Activated gamma-delta T cell (primary cell): ENCODE measurements around the gene BLTP3A.
A peak's percentile ranks its signal among the peaks of the same experiment; 100 is the strongest.
"Not testable (repeated sequence)": the region's sequence is repeated elsewhere in the genome, so short reads cannot be mapped to it uniquely, and the experiment has no call there.

ENCODE experiments used
- DNase-seq: peaks from one replicate; lab custom pipeline; 2025; lab: John Stamatoyannopoulos, UW
- total RNA-seq, 2 donors: gene quantifications; one replicate each; lab custom pipeline; 2026; lab: John Stamatoyannopoulos, UW

Gene BLTP3A, protein sequence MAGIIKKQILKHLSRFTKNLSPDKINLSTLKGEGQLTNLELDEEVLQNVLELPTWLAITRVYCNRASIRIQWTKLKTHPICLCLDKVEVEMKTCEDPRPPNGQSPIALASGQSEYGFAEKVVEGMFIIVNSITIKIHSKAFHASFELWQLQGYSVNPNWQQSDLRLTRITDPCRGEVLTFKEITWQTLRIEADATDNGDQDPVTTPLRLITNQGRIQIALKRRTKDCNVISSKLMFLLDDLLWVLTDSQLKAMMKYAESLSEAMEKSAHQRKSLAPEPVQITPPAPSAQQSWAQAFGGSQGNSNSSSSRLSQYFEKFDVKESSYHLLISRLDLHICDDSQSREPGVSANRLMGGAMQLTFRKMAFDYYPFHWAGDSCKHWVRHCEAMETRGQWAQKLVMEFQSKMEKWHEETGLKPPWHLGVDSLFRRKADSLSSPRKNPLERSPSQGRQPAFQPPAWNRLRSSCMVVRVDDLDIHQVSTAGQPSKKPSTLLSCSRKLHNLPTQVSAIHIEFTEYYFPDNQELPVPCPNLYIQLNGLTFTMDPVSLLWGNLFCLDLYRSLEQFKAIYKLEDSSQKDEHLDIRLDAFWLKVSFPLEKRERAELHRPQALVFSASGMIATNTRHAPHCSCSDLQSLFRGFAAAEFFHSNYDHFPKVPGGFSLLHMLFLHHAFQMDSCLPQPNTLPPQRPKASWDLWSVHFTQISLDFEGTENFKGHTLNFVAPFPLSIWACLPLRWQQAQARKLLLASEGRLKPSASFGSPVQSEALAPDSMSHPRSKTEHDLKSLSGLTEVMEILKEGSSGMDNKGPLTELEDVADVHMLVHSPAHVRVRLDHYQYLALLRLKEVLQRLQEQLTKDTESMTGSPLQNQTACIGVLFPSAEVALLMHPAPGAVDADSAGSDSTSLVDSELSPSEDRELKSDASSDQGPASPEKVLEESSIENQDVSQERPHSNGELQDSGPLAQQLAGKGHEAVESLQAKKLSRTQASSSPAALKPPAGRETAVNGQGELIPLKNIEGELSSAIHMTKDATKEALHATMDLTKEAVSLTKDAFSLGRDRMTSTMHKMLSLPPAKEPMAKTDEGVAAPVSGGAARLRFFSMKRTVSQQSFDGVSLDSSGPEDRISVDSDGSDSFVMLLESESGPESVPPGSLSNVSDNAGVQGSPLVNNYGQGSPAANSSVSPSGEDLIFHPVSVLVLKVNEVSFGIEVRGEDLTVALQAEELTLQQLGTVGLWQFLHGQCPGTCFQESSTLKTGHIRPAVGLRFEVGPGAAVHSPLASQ (N-terminal part only)
- 45.2 to 51.4 reads per million in 2 donors for total RNA-seq

DNA sequence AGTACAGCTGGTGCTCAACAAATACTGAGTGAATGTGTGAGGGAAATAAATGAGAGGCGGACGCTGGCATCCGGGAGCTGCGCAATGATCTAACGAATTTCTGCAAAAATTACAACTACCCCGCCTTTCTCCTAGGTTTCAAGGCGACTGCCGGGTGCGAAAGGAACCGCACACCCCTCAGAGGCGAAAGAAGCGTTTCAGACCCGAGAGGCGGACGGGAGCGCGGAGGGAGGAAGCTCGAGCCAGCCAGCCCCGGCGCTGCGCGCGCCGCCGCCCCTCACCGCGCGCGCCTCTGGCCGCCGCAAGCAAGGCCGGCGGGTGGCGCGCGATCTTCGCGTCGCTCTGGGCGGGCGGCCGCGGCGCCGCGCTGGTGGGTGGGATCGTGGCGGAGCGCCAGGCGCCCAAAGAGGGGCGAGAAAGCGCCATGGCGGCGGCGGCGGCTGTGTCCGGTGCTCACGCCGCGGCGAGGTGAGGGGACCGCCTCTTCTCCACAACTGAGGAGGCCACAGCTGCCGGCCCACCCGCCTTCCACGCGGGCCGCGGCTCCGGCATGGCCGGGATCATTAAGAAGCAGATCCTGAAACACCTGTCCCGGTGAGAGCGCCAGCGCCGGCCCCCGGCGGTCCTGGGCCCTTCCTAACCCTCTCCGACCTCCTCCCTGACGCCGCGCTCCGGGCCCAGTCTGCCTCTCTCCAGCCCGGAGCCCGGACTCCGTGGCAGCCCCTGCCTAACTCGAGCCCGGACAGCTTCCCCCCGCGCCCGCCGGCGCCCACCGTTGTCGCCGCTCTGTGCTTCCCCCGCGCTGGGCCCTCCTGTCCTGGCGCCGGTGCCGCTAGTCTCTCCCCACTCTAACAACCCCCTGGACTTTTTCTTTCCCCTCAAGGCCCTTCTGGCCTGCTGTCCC lies at the start of gene BLTP3A:
TSS of gene BLTP3A (plus strand) at position 383 of the 904 bp plus-strand sequence. CDS start at position 551, 168 bp downstream.
- DNase-seq, result peak; percentile 63

DNA sequence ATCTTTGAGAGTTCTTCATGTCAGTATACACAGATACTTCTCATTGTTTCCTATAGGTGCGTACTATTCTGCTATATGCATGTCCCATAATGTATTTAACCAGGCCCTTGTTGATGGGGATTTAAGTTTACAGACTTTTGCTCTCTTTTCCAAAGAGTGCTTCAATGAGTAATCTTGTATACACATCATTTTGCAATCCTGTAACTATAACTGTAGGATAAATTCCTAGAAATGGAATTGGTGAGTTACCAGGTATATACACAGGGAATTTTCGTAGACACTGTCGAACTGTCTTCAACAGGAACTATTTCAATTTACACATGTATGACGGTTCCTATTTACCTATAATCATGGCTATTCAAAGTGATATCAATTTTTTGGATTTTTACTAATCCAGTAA lies 49.8 kb upstream of the BLTP3A start:
- no peak for DNase-seq

DNA sequence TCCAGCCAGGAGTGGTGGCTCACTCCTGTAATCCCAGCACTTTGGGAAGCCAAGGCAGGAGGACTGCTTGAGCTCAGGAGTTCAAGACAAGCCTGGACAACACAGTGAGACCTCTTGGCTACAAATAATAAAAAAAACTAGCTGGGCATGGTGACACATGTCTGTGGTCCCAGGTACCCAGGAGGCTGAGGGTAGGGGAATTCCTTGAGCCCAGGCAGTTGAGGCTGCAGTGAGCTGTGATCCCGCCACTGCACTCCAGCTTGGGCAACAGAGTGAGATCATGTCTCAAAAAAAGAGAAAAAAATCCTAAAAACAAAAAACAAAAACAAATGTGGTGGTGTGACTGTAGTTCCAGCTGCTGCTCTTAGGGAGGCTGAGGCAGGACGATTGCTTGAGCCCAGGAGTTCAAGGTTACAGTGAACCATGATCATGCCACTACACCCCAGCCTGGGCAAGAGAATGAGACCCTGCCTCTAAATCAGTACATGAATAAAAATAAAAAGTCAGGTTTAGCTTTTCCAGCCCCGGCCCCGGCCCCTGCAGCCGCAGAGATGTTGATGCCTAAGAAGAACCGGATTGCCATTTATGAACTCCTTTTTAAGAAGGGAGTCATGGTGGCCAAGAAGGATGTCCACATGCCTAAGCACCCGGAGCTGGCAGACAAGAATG lies 48.1 kb upstream of the BLTP3A start:
- no peak for DNase-seq

DNA sequence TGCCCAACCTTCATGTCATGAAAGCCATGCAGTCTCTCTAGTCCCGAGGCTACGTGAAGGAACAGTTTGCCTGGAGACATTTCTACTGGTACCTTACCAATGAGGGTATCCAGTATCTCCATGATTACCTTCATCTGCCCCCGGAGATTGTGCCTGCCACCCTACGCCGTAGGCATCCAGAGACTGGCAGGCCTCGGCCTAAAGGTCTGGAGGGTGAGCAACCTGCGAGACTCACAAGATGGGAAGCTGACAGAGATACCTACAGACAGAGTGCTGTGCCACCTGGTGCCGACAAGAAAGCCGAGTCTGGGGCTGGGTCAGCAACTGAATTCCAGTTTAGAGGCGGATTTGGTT lies 47.6 kb upstream of the BLTP3A start:
- not testable (repeated sequence) for DNase-seq

DNA sequence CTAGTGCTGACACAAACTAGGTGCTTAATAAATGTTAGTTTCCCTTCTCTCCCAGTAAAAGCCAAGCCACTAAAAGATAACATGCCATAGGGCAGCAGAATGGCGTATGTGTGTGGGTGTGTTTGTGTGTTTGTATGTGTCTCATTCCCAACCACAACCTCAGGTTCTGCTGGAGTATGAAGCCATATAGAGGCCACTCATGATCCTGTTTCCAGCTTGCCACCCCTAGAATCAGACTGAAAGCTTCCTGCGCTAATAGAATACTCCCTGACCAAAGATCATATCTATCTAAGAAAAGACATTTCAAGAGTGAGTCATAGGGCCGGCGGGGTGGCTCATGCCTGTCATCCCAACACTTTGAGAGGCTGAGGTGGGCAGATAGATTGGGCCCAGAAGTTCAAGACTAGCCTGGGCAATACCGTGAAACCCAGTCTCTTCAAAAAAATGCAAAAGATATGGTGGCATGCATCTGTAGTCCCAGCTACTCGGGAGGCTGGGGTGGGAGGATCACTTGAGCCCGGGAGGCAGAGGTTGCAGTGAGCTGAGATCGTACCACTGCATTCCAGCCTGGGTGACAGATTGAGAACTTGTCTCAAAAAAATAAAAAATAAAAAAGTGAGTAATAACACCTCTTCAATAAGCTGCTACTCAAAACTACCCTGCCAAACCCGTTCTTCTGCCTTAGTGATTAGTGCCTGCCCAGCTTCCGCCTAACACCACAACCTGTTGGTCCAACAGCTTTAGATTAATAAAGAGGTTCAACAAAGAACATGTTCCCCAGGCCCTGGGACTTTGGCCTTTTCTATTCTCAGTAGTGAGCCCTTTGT lies 46.4 kb upstream of the BLTP3A start:
- DNase-seq, result no peak

DNA sequence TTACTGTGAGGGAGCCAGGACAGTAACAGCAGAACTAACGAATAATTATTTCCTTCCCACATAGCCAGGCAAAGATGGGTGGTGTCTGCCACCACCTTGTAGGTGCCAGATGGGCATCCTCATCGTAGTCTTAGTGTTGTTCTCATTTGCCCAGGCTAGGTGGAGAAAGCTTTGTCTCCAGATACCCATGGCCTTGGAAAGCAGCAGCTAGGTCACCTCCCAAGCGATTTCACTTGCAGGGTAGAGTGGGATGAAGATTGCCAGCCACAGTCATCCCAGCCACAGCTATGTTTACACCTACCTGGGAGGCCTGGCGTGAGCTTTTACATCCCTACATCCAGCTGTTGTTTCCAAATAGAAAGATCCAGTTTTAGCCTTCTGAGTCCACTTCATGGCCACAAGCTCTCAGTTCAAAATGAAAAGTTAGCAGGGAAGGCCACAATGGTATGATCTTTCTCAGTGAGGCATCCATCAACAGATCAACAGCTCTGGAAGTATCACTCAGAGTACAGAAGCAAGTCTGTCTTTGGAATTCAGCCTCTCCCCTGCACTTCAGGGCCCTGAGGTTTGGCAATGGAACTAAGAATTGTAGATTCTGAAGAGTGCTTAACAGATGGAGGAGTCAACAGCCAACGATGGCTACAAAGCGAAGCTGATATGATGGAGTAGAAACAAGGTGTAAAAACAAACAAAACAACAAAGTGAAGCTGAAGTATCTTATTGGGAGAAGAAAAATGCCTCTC lies 45.6 kb upstream of the BLTP3A start:
- no peak for DNase-seq

- no peak for DNase-seq
Measured at GRCh38 chr6:34748757-34749156, 43.1 kb upstream of the BLTP3A start.

DNA sequence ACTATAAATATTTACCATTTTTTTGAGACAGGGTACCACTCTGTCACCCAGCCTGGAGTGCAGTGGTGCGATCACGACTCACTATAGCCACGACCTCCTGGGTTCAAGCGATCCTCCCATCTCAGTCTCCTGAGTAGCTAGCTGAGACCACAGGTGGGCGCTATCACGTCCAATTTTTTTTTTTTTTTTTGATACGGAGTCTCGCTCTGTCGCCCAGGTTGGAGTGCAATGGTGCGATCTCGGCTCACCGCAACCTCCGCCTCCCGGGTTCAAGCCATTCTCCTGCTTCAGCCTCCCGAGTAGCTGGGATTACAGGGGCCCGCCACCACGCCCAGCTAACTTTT lies 35.4 kb upstream of the BLTP3A start:
- not testable (repeated sequence) for DNase-seq

DNA sequence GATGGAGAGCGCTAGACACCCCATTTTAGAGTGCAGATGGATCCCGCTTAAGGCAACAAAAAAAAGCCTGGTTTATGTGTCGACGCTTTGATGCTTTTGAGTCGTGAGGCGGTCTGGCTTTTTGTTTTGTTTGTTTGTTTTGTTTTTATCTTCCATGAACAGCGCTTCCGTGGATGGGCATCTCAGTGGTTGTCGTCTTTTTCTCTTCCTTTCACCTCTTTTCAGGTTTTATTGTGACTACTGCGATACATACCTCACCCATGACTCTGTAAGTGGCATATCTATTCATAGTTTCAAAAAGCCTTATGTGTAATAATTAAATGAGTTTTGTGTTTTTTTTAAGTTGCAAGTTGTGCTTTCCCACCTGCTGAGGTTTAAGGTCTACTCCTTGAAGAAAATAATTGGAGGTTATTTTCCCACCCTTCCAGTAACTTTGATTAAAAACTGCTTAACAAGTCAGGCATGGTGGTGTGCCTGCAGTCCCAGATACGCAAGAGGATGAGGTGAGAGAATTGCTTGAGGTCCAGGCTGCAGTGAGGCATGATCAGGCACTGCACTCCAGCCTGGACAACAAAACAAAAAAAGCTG lies 34.1 kb upstream of the BLTP3A start:
- no peak for DNase-seq

DNA sequence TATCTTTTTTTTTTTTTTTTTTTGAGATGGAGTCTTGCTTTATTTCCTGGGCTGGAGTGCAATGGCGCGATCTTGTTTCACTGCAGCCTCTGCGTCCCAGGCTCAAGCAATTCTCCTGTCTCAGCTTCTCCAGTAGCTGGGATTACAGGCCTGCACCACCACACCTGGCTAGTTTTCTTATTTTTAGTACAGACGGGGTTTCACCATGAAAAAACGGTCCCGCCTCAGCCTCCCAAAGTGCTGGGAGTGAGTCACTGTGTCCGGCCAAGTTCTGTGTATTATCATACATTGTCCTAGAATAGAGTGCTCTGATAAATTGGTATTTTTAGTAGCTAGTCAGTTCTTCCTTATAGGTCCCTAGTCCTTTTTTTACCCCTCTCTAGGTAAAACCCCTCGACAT lies 31.8 kb upstream of the BLTP3A start:
- DNase-seq, result no peak

DNA sequence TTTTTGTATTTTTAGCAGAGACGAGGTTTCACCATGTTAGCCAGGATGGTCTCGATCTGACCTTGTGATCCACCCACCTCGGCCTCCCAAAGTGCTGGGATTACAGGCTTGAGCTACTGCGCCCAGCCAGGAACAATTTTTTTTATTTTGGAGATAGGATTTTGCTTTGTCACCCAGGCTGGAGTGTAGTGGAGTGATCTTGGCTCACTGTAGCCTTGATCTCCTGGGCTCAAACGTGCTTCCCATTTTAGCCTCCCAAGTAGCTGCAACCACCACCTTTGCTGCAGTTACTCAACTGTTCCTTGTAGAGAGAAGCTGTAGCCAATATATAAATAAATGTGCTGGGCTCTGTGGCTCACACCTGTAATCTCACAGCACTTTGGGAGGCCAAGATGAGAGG lies 30.2 kb upstream of the BLTP3A start:
- not testable (repeated sequence) for DNase-seq

- no peak for DNase-seq
Measured at GRCh38 chr6:34768148-34768547, 23.7 kb upstream of the BLTP3A start.

- no peak for DNase-seq
Measured at GRCh38 chr6:34771727-34772126, 20.2 kb upstream of the BLTP3A start.

GRCh38 chr6:34772940-34773339 lies 18.9 kb upstream of the BLTP3A start:
- no peak for DNase-seq

DNA sequence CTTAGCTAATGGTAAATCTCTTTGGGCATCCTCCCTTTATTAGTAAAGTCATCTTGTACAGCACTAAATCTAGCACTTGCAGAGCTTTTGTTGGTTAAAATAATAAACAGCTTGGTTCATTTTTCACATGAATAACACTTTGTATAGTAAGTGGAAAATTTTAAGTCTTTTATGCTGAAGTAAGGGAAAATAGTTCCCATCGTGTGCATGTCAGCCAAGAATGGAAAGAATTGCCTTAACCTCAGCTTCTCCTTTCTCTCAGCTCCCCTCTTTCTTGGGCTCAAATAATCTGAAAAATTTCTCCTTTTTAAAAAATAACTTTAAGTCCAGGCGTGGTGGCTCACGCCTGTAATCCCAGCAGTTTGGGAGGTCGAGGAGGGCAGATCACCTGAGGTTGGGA lies 18.0 kb upstream of the BLTP3A start:
- no peak for DNase-seq

- DNase-seq, result no peak
Measured at GRCh38 chr6:34774967-34775366, 16.9 kb upstream of the BLTP3A start.

GRCh38 chr6:34785375-34785774 lies 6.5 kb upstream of the BLTP3A start:
- DNase-seq, result not testable (repeated sequence)

DNA sequence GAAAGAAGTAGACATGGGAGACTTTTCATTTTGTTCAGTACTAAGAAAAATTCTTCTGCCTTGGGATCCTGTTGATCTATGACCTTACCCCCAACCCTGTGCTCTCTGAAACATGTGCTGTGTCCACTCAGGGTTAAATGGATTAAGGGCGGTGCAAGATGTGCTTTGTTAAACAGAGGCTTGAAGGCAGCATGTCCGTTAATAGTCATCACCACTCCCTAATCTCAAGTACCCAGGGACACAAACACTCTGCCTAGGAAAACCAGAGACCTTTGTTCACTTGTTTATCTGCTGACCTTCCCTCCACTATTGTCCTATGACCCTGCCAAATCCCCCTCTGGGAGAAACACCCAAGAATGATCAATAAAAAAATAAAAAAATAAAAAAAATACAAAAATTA lies 4.7 kb upstream of the BLTP3A start:
- DNase-seq, result not testable (repeated sequence)

GRCh38 chr6:34788111-34788510 lies 3.8 kb upstream of the BLTP3A start:
- no peak for DNase-seq
